ENCODE measurements around the gene TMEM92.

GRCh38 chr17:50256826-50257618 lies 17.2 kb upstream of the TMEM92 start:
- TF ChIP-seq CTCF (conservative IDR thresholded peaks at IDR 0.05; ENCODE audit: low read depth, low read length) (no peak), EZH2 (IDR thresholded peaks at IDR 0.05; ENCODE audit: low read length, unreplicated experiment) (no peak), EZH2phosphoT487 (IDR thresholded peaks at IDR 0.05; ENCODE audit: borderline replicate concordance, low read length) (no peak)
